Astrocyte (in vitro differentiated cells and primary cell): ENCODE results near the gene BMP6. TPM values are rescaled to one million over a fixed set of nuclear protein-coding genes. Genes with fewer than 3 reads are reported as not detected.
A peak's percentile ranks its signal among the peaks of the same experiment; 100 is the strongest.

Experiments
- DNase-seq: peaks from one replicate; pipeline ENCODE4 v3.0.0-alpha.2; 2010; ENCODE audit warnings: low read depth
- FAIRE-seq: peaks from 2 replicates; lab custom pipeline; 2011; peaks lifted over from hg19 to GRCh38; lab: Jason Lieb, UNC
- H2AFZ ChIP-seq: 2 replicates; pipeline ENCODE4 v1.6.0; 2012; ENCODE audit warnings: low read depth, low read length, inconsistent platforms
- H3K27ac ChIP-seq: 2 replicates; pipeline ENCODE4 v1.5.1; 2011; ENCODE audit warnings: low read depth, low read length, inconsistent platforms
- H3K27me3 ChIP-seq: 2 replicates; pipeline ENCODE4 v1.6.0; 2011; ENCODE audit warnings: low read length, inconsistent platforms; ENCODE audit not compliant: insufficient read depth
- H3K36me3 ChIP-seq: 2 replicates; pipeline ENCODE4 v1.5.1; 2011; ENCODE audit warnings: low read length, inconsistent platforms; ENCODE audit not compliant: insufficient read depth
- H3K4me1 ChIP-seq: 2 replicates; pipeline ENCODE4 v1.5.1; 2011; ENCODE audit warnings: low read length, inconsistent platforms; ENCODE audit not compliant: insufficient read depth
- H3K4me2 ChIP-seq: 2 replicates; pipeline ENCODE4 v1.6.0; 2012; ENCODE audit warnings: low read length, inconsistent platforms
- H3K4me3 ChIP-seq: 2 replicates; pipeline ENCODE4 v1.5.1; 2011; ENCODE audit warnings: low read depth, mild to moderate bottlenecking, low read length, inconsistent platforms; ENCODE audit not compliant: insufficient read depth
- H3K79me2 ChIP-seq: 2 replicates; pipeline ENCODE4 v1.6.0; 2012; ENCODE audit warnings: mild to moderate bottlenecking, low read length, inconsistent platforms; ENCODE audit not compliant: insufficient read depth
- H3K9ac ChIP-seq: 2 replicates; pipeline ENCODE4 v1.6.0; 2012; ENCODE audit warnings: mild to moderate bottlenecking, low read length, inconsistent platforms
- H3K9me3 ChIP-seq: 2 replicates; pipeline ENCODE4 v1.5.1; 2012; ENCODE audit warnings: low read depth, mild to moderate bottlenecking, low read length, inconsistent platforms; ENCODE audit not compliant: insufficient read depth
- H4K20me1 ChIP-seq: 2 replicates; pipeline ENCODE4 v1.6.0; 2012; ENCODE audit warnings: low read length, inconsistent platforms; ENCODE audit not compliant: insufficient read depth
- H3K27ac Mint-ChIP-seq: one replicate; pipeline ENCODE4 v1.8.0; 2021; ENCODE audit warnings: mild to moderate bottlenecking, mixed read lengths; ENCODE audit not compliant: unreplicated experiment
- H3K27me3 Mint-ChIP-seq: one replicate; pipeline ENCODE4 v1.8.0; 2021; ENCODE audit warnings: low read depth, mixed read lengths; ENCODE audit not compliant: unreplicated experiment
- H3K36me3 Mint-ChIP-seq: one replicate; pipeline ENCODE4 v1.8.0; 2021; ENCODE audit warnings: low read depth, mixed read lengths; ENCODE audit not compliant: unreplicated experiment
- H3K4me1 Mint-ChIP-seq: one replicate; pipeline ENCODE4 v1.8.0; 2021; ENCODE audit warnings: low read depth, mixed read lengths; ENCODE audit not compliant: unreplicated experiment
- H3K4me3 Mint-ChIP-seq: one replicate; pipeline ENCODE4 v1.8.0; 2021; ENCODE audit warnings: mild to moderate bottlenecking, moderate library complexity, mixed read lengths; ENCODE audit not compliant: unreplicated experiment
- H3K9me3 Mint-ChIP-seq: one replicate; pipeline ENCODE4 v1.8.0; 2021; ENCODE audit warnings: mild to moderate bottlenecking, mixed read lengths; ENCODE audit not compliant: unreplicated experiment
- CTCF ChIP-seq: IDR thresholded peaks from 2 replicates; pipeline ENCODE4 v1.5.1; 2011; ENCODE audit warnings: low read depth, mild to moderate bottlenecking, inconsistent platforms, low read length, moderate library complexity; ENCODE audit not compliant: insufficient read depth
- EZH2 ChIP-seq: IDR thresholded peaks from 2 replicates; pipeline ENCODE4 v1.6.1; 2012; ENCODE audit warnings: mild to moderate bottlenecking, low read length, inconsistent platforms; ENCODE audit not compliant: insufficient read depth
- total RNA-seq: library from RNA; stranded (reverse); gene quantifications from 2 replicates; pipeline ENCODE4 v1.2.1, GENCODE V29; 2021

The BMP6 gene
- total RNA-seq, 1 donor from 2014 or later, result 2.8 TPM

GRCh38 chr6:7697820-7698623 is 27.9 kb upstream of the BMP6 start:
- H3K4me2 ChIP-seq, result peak overlapping the region; percentile 74
- no peaks in the 10 kb centered on the region for H3K79me2 ChIP-seq
- Mint-ChIP-seq H3K9me3 (peaks cover 4% of the 10 kb centered on the region), H3K27me3 (no peaks in the 10 kb centered on the region), H3K4me1 (peaks cover 18% of the 10 kb centered on the region), H3K27ac (peak overlapping the region; percentile 12), H3K36me3 (peaks cover 2% of the 10 kb centered on the region), H3K4me3 (no peak overlapping the region)
- H4K20me1 ChIP-seq, result no peaks in the 10 kb centered on the region
- H3K9ac ChIP-seq, result peak overlapping the region; percentile 55
- H3K36me3 ChIP-seq, result no peaks in the 10 kb centered on the region
- peaks cover 9% of the 10 kb centered on the region for H3K4me1 ChIP-seq
- peak; percentile 89 for DNase-seq
- peak; percentile 76 for FAIRE-seq
- TF ChIP-seq CTCF (no peak), EZH2 (no peak)
- H3K27me3 ChIP-seq, result no peaks in the 10 kb centered on the region
- peak overlapping the region; percentile 37 for H2AFZ ChIP-seq
- H3K4me3 ChIP-seq, result peak overlapping the region; percentile 35
- H3K27ac ChIP-seq, result peak overlapping the region; percentile 74
- no peaks in the 10 kb centered on the region for H3K9me3 ChIP-seq

GRCh38 chr6:7701212-7701834 is 24.6 kb upstream of the BMP6 start:
- Histone ChIP-seq H3K4me2 (no peak overlapping the region), H3K79me2 (no peaks in the 10 kb centered on the region), H3K27me3 (no peaks in the 10 kb centered on the region), H3K36me3 (no peaks in the 10 kb centered on the region), H3K4me1 (peaks cover 9% of the 10 kb centered on the region), H3K27ac (no peak overlapping the region), H3K9ac (no peak overlapping the region), H3K9me3 (no peaks in the 10 kb centered on the region), H3K4me3 (no peak overlapping the region), H2AFZ (no peak overlapping the region), H4K20me1 (no peaks in the 10 kb centered on the region)
- Mint-ChIP-seq H3K4me1 (peaks cover 19% of the 10 kb centered on the region), H3K27ac (no peak overlapping the region), H3K4me3 (no peak overlapping the region), H3K36me3 (peaks cover 2% of the 10 kb centered on the region), H3K9me3 (peaks cover 3% of the 10 kb centered on the region), H3K27me3 (no peaks in the 10 kb centered on the region)
- FAIRE-seq, result no peak
- TF ChIP-seq CTCF (no peak), EZH2 (no peak)
- no peak for DNase-seq
